Activated CD4-positive, alpha-beta T cell treated with anti-CD3 and anti-CD28 coated beads, Interleukin-2, amount 50 U/mL, for 16 hours (primary cell): Measurements from ENCODE around the gene GTF2F2.

Experiments used
- DNase-seq: peaks from one replicate; pipeline ENCODE4 v3.0.0-alpha.2; 2020

Gene GTF2F2

DNA sequence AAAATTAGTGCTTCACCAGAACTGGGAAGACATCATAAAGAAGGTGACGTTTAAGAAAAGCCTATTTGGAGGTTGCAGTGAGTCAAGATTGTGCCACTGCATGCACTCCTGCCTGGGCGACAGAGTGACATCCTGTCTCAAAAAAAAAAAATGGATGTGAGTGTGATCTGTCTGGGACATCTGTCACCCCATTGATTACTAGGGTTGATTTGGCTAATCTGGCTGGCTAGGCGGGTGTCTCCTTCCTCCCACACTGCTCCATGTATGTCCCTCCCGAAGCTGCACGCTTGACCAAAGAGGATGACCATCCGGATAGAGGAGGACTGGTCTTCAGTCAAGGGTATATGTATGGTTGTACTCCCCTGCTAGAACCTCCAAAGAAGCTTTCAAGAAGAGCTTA, 2.6 kb downstream of the GTF2F2 start:
- DNase-seq: no peak

DNA sequence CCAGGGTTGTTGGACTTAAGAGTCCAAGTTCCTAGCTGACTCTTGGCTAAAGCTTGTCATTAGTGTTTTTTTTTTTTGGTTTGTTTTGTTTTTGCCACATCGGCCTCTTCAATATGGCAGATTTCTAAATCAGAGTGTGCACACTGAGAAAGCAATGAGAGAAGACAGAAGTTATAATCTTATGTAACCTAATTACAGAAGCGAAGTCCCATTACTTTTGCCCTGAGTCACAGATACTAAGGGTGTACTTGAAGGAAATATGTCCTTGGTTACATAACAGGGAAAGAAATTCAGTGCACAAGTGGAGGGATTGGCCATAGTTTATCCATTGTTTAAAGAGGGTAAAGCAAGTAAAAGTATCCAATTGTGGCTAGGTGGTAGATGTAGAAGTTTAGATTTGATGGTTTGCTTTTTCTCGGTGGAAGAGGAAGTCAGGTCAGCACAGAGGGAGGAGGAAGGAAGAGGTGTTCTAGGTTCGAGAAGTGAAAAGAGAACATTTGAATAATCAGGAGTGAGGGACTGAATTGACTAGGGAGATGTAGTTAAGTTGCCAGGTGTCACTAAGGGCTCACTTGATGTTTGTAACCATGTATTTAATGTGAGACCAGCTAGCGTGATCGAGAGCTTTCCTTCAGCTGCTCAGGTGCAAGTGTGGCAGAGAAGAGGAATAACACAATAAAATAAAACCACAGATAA, 12.2 kb downstream of the GTF2F2 start:
- no peak for DNase-seq

DNA sequence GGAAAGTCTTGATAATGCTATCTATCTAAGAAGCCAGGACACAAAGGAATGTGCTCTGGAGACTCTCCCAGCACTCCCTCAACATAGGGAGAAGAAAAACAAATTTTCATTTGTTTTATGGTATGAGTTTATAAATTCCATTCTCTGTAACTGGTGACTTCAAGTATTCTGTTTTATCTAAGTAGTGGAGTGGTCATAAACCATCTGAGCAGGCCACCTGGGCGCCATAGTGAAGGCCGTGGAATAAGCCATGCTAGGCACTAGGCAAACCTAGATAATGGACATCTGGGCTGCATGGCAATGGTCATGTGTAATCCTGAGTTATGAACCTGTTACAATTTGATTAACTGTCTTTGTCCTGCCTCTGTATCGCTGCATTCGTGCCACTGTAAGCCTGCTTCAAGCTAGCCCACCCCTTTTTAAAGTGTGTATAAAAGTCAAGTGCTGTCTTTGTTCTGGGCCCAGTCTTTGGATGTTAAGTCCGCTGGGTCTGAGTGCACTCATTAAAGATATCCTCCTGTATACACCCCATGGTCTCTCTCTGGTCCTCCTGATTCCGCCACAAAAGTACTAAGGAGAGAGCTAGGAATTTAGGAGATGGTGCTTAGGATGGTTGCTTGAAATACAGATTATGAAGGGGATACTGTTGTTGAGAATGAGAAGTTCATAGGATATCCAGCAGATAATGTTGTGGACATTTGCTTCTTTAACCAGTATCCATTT, 13.2 kb downstream of the GTF2F2 start:
- DNase-seq: no peak

DNA sequence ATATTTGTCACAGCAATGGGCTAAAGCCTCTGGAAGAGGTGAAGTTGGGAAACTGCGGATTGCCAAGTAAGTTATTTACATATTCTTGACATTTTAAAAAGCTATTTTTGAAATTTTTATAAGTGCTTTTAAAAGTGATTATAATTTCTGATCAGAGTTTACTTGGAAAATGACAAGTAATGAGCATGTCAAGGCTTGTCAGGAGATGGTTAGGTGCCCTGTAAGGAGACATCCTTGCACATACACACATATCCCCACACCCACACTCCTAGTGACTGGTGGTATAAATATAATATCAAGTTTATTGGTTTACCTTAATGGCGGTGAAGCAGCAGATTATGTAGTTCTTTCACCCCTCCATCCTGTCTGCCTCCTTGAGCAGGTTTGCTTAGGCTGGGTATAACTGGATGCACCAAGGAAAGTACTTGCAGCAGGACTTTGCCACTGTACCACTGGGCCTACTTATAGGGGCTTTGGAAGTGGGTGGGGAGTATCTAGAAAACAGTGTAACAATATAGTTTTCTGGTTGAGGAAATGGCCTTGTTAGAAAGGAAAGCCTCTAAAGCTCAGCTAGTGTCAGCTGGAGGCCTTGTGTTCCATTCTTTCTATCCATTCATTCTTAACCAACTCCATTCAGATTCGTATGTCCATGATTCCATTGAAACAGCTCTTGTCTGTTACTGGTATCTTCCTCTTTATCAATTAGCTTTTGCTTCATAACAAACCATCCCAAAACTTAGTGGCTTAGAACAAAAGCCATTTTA, 16.6 kb downstream of the GTF2F2 start:
- DNase-seq: no peak

DNA sequence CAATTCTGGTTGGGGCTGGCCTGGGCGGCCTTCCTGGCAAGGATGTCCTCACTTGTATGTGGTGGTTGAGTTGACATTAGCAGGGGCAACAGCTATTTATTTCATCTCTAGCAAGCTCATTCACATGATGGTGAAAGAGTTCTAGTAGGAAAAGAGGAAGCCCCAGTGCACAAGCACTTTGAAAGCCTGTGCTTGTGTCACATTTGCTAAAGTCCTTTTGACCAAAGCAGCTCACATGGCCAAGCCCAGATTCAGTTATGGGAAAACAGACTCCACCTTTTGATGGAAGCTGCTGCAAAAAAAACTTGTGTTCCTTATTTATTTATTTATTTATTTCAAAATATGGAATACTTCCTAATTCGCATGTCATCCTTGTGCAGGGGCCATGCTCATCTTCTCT, 17.2 kb downstream of the GTF2F2 start:
- DNase-seq: no peak

DNA sequence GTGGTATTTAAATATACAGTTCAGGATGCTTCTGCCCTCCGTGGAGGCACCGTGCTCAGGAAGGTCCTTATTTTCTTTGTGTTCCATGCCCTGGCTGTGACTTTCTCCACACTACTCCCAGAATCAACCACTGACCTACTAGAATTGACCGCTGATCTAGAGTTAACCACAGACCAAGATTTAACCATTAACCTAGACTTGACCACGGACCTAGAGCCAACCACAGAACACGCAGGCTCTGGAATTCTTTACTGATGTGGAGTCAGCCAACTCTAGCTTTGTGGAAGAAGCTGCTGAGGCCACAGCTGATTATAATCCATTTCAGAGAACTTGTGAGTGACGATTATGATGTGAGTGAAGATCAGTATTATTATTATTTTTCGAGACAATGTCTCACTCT, 18.0 kb downstream of the GTF2F2 start:
- DNase-seq: no peak

DNA sequence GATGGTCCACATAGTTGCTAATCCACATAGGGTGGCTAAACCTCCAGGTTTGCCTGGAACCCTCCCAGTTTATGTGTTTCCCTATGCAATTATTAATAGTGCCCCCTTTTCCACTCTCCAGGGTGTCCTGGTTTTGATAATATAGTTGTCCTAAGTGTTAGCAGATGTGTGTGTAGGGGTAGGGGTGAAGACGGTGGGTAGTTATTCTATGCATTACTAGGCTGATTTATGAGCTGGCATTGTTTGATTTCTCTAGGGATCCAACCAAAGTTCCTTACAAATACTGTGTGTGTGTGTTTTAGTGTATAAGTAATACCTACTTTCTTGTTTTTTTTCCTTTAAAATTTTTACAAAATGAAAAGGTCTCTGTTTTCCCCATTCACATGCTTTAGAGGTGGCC, 21.1 kb downstream of the GTF2F2 start:
- DNase-seq: no peak

DNA sequence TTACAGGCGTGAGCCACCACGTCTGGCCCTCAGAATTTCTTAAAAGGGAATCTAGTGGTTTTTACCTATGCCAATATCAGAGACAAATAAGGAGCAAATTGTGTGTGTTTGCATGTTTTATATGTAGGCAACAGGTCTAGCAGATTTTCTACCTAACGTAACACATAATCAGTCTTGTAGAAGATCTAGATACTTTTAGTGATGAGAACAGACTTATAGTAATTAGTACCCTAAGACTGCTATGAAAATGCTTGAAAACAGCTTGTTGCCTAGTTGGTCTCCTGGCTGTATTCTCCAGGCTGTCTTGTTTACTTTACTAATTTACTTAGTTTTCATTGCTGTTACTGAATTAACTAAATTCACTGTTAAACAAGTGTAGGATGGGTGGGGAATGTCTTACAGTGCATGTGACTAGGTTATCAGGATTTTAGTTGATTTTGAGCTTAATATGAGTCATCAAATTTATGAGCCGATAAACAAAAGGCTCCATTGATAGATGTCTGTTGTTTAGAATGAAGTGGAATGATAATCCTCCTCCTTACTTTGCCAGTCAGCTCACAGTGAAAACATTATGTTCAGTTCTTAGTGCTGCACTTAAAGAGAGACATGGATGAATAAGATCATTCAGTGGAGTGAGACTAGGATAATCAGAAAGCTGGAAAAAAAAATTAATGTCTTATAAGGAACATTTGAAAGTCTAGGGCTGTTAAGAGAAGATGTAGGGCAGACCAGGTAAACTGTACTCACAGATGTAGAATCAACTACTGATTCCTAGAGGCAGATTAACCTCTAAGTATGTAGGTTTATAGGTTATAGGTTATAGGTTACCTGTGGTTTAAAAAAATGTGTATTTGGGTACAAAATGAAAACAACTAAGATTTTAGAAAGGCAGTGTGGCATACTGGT, 22.4 kb downstream of the GTF2F2 start:
- DNase-seq: no peak

DNA sequence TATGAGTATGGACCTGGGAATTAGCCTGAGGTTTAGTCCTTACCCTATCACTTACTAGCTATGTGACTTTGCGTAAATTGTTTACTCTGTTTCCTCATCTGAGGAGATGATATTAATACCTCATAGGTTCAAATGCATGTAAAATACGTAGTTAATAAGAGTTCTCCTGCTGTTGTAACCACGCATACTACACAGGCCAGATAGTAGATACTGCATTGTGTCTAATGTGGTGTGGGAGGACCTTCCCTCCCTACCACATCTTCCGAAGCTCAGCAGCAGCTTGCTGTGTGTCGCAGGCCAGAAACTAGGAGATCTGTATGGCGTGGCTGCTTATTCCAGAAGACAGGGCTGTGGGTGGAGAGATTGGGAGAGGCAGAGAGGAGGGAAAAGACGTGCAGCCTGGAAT, 23.0 kb downstream of the GTF2F2 start:
- no peak for DNase-seq

DNA sequence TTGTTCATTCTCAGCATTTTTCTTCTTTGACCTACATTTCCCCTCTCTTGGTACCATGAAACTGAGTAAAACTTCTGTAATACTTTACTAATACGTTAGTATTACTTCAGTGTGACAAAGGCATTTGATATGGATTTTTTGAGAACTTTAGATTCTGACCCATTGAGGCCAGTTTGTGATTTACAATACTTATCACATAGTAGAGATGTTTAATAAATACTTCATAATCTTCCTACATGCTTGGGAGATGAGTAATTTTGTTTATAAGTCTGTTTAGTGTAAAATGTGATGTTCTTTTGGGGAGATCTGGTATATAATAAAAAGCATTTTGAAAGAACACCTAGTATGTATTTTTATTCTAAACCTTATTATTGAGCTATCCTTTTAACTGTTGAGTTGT, 29.7 kb downstream of the GTF2F2 start:
- DNase-seq: no peak

DNA sequence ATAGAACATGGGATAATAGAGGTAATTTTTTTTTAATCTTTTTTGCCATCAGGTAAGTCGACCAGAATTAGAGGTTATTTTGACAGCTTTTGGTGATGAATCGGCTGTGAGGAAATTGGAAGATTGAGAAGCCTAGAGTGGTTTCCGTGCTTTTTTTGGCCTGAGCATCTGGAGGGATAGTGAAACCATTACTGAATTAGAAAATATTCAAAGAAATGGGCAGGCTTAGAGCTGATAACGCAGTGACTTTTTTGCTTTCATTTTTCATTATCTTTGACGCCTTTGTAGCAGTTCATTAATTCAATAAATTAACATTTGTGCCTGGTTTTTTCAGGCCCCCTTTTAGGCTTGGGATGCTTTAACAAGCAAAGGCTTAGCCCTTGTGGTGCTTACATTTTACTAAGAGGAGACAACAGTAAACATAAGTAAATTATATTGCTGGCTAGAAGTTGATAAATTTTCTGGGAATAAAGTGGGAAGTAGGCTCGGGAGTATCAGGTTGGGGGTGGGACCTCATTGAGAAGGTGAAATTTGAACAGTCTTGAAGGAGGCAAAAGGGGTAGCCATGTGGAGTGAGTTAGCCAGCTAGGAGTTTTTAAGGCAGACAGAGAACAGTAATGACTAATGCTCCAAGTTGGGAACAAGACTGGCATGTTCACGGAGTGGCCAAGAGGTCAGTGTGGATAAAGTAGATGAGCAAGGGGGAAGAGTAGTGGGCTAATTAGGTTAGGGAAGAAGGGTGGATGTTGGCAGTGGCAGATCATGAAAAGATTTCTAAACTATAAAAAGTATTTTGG, 36.5 kb downstream of the GTF2F2 start:
- DNase-seq: no peak

DNA sequence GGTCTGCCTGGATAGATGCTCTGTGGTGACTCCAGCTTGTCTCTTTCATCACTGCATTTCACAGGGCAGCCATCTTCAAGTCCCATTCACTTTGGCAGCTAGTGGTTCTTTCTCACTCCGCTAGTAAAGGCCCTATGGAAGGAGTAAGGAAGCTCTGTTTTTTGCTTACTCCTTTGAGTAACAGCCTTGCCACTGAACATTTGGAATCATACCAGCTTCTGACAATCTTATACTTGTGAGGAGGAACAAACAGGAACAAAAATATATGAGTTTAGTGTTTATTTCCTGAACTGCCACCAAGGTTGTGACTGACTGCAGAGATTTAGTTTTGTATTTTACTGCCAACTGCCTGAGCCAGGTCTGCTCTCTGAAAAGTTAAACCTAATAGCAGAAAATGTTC, 41.9 kb downstream of the GTF2F2 start:
- no peak for DNase-seq

DNA sequence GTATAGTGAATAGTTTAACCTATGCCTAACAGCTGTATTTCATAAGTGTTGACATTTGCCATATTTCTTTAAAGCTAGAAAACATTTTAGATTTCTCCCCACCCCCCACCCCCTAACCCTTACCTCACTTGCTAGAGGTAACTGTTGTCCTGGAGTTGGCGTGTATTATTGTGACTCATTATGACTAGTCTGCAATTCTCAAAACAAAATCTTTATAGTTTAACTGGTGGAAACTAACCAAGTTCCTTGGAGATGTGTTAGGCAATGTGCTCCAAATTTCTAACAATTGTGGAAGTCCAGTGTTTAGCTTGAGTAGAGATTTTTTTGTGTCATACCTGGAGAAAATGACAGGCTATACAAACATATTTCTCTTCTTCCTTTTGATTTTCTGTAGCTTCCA, 42.5 kb downstream of the GTF2F2 start:
- DNase-seq: no peak

DNA sequence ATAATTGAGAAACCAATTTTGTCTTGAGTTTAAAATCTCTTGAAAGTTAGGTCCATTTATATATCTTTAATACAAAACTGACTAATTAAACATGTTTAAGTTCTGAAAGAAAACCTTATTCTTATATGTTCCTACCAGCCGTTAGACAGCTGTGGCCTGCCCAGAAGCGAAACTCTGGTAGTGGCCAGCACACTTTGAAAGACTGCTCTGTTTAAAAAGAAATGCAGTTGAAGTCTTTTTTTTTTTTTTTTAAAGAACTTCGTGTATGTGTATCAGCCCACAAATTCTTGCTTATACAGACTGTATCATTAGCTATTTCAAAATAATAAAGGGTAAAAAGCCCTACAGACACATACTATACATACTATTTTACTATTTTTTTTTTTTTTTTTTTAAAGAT, 46.5 kb downstream of the GTF2F2 start:
- no peak for DNase-seq

DNA sequence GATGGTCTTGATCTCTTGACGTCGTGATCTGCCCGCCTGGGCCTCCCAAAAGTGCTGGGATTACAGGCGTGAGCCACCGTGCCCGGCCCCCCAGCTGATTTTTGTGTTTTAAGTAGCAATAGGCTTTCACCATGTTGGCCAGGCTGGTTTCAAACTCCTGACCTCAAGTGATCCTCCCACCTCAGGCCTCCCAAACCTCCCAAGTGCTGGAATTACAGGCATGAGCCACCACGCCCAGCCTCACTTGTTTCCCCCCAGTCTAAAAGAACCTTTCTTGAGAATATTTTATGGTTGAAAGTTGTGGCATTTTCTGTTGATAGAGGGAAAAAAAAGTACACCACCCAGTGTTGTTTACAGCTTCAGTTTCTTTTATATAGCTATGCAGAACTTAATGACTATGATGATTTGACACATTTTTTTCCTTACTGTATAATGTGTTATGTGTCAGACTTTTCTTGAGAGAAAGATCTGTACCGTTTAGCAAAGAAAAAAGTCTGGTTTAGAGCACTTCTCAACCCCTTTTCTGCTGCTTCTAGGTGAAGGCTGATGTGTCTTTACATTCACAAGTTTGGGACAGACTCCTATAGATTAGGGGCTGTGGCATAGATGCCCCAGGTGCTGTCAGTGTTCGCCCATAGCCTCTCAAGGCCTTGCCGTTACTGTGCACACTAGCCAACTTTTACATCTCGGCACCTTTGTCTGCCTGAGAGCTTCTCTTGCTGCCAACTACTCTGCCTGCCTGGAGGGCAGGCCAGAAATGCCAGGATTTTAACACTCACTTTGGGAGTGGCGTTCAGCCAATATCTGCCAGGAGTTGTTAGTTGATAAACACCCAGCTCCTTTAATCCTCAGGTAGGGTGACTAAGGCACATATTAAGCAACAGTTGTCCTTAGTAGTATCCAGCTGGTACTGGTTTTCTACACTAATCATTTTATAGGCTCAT, 47.6 kb downstream of the GTF2F2 start:
- DNase-seq: no peak

DNA sequence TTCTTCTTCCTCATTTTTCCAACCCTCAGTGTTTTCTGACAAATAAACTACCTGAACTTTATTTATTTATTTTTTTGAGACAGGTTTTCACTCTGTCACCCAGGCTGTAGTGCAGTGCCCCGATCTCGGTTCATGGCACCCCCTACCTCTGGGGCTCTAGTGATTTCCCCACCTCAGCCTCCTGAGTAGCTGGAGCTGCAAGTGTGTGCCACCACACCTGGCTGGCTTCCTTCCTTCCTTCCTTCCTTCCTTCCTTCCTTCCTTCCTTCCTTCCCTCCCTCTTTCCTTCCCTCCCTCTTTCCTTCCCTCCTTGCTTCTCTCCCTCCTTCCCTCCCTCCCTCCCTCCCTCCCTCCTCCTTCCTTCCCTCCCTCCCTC, 48.2 kb downstream of the GTF2F2 start:
- no peak for DNase-seq

DNA sequence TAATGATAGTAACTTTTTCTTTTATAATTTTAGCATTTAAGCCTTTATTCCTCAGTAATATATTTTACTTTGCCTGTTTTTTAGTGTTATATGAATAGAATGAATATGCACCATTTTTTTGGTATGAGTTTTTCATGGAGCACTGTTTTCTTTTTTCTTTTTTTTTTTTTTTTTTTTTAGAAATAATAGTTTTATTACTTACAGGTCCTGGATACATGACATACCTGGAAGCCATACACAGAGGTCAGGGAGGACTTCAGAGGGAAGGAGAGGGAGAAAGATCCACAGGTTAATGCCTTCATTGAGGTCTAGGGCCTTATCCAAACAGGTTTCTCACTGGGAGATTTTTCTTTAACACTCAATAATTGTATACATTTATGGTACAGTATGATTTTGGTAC, 54.2 kb downstream of the GTF2F2 start:
- no peak for DNase-seq

DNA sequence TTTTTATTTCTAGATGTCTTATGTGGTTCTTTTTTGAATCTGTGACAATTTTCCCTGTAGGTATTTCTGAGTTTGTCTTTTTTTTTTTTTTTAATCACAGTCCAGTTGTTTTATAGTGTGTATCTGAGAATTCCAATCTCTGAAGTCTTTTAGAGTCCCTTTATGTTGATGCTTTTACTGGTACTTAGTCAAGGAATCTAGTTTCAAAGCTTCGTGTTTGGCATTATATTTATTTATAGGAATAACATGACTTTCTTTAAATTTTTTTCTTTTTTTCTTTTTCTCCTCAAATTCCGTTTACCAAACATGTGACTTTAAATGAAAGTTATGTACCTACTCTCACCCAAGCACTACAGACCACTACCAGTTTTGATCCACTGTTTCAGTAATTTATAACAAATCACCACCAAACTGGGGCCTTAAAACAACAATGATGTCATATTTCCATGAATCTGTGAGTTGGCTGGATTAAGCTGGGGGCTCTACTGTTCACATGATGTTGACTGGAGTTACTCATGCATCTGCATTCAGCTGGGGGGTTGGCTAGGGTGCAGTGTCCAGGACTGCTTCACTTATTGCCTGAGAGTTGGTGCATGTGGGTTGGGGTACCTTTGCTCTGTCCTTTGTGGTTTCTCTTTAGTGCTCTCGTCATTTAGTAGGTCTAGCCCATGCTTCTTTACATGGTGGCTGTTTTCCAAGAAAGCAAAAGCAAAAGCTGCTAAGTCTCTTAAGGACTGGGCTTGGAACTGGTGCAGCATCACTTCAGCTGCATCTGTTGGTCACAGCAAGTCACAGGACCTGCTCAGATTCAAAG, 58.2 kb downstream of the GTF2F2 start:
- DNase-seq: peak; percentile 35

DNA sequence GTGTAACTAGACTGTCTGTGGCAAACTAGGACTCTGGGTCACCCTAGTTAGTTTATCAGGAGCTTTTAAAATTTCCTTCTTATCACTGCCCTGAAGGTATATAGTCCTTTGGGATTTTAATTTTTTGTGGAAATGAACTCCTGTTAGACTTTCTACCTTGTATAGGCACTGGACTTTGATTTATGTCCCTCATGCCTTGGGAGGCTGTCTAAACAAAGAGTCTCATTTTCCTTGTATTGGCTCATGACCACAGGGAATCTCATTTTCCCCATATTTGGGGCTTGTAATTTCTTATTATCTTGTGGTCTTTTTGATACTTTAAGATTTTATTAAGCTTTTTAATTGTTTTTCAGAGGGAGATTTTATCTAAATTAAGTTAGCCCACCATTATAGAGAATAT, 59.1 kb downstream of the GTF2F2 start:
- no peak for DNase-seq

DNA sequence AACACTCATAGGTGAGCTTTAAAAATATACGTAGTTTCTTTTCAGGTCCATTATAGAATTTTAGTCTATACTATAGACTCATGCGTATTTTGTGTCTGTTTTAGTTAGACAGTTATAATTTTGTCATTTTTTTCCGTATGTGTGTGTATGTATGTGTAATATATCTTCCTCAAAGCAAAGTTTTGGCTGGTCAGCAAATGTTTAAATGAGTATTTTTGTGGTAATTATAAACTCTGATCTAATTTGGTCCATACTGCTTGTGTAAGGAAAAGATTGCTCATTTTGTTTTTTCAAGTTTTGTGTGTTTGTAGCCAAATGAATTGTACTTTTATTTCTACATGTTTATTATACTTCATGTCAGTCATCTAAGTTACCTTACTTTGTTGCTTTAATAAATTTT, 60.0 kb downstream of the GTF2F2 start:
- peak; percentile 12 for DNase-seq
